ENCODE results near the gene SESN1.

GRCh38 chr6:109118337-109118736 lies 23.7 kb upstream of the SESN1 start:
- no peak for TF ChIP-seq BHLHE40 (IDR thresholded peaks at IDR 0.05; ENCODE audit: borderline replicate concordance)
- TF ChIP-seq SP1 (IDR thresholded peaks at IDR 0.05) = no peak
- no peak for TF ChIP-seq ELF4 (IDR thresholded peaks at IDR 0.05)
- no peak for TF ChIP-seq PKNOX1 (IDR thresholded peaks at IDR 0.05)

Measured in HEK293T (cell line).